K562 (cell line): ENCODE data around the gene MYO10. TPM values are rescaled to one million over a fixed set of nuclear protein-coding genes. Genes with fewer than 3 reads are reported as not detected.

Experiments used
- BCLAF1 ChIP-seq, 2 experiments: fragments of 450-650 bp in 1 of 2; IDR thresholded peaks; 2 replicates each; pipeline ENCODE4 v1.6.1; 2011 to 2017; ENCODE audit warnings: low read depth in 2 of 2, antibody characterized with exemption in 1 of 2, borderline replicate concordance in 1 of 2, low read length in 1 of 2, mild to moderate bottlenecking in 1 of 2, mixed read lengths in 1 of 2; ENCODE audit not compliant: control insufficient read depth in 1 of 2
- CEBPB ChIP-seq: fragments of 450-650 bp; IDR thresholded peaks from 2 replicates; pipeline ENCODE4 v1.6.1; 2016; ENCODE audit warnings: missing genetic modification characterization, missing compliant biosample characterization
- CUX1 ChIP-seq: fragments of 200-800 bp; sonication (Bioruptor generic); IDR thresholded peaks from 2 replicates; pipeline ENCODE4 v1.6.1; 2016; ENCODE audit warnings: missing genetic modification characterization, missing compliant biosample characterization
- E2F4 ChIP-seq: sonication (generic); formaldehyde crosslinking; IDR thresholded peaks from 2 replicates; pipeline ENCODE4 v1.8.0; 2022; ENCODE audit warnings: mild to moderate bottlenecking, low read depth, missing genetic modification reagents
- PRDM10 ChIP-seq: fragments of 450-650 bp; IDR thresholded peaks from 2 replicates; pipeline ENCODE4 v1.6.1; 2018; ENCODE audit not compliant: partially characterized antibody
- SETDB1 ChIP-seq: IDR thresholded peaks from one replicate; pipeline ENCODE4 v1.6.1; 2012; ENCODE audit warnings: low read length, control low read depth, inconsistent platforms
- ZNF133 ChIP-seq: fragments of 250-450 bp; sonication (Bioruptor Pico); IDR thresholded peaks from 2 replicates; pipeline ENCODE4 v1.4.0; 2020; ENCODE audit warnings: mild to moderate bottlenecking
- ZNF444 ChIP-seq: fragments of 250-450 bp; sonication (Bioruptor Pico); IDR thresholded peaks from 2 replicates; pipeline ENCODE4 v1.4.0; 2020; ENCODE audit warnings: mild to moderate bottlenecking, moderate library complexity
- ZNF699 ChIP-seq: fragments of 250-450 bp; sonication (Bioruptor Pico); IDR thresholded peaks from 2 replicates; pipeline ENCODE4 v1.8.0; 2021; ENCODE audit warnings: mild to moderate bottlenecking, moderate library complexity; ENCODE audit not compliant: insufficient replicate concordance
- polyA plus RNA-seq, 8 experiments: library from polyadenylated mRNA; depleted of rRNA in 4 of 8; stranded (reverse) in 5 of 8; unstranded in 3 of 8; fragments of >200 nt; fragmentation: Nextera tagmentation in 2 of 8; fragmentation: Illumina TruSeq in 1 of 8; extraction: Ambion mirVana in 2 of 8; extraction: Trizol in 1 of 8; gene quantifications; 2 replicates each; pipeline versions ENCODE4 v1.2.1 to v1.2.3, GENCODE V29; 2011 to 2014; ENCODE audit warnings: inconsistent platforms in 1 of 8, missing spikeins in 1 of 8
- total RNA-seq, 7 experiments: library from RNA; depleted of rRNA in 6 of 7; stranded (reverse); fragments of >200 nt in 6 of 7; fragmentation: Illumina TruSeq in 2 of 7; extraction: Trizol in 2 of 7; gene quantifications; 2 replicates each; pipeline versions ENCODE4 v1.2.1 to v1.2.3, GENCODE V29; 2011 to 2021; ENCODE audit warnings: low replicate concordance in 1 of 7

Gene MYO10
- total and polyA plus RNA-seq, 9 of the 15 experiments (the other 6 are each of a cell fraction or from before 2014, with no cell fraction given): 0.04 to 0.24 TPM; not detected in 7

- TF ChIP-seq BCLAF1 (IDR thresholded peaks at IDR 0.05; ENCODE audit: borderline replicate concordance in 1 of 2, control insufficient read depth in 1 of 2, low read depth in 2 of 2, low read length in 1 of 2) (no peak), ZNF133 (CRISPR knock-in tag) (no peak), PRDM10 (no peak), ZNF444 (no peak), ZNF699 (no peak), E2F4 (CRISPR knock-in tag) (no peak), SETDB1 (no peak), CUX1 (CRISPR knock-in tag) (no peak), CEBPB (tag) (no peak)
Measured at GRCh38 chr5:16933337-16933736, 2.8 kb downstream of the MYO10 start (continued).
